GM12892 (cell line): Measurements from ENCODE around the gene GGT1.
"Not testable (repeated sequence)": the region's sequence is repeated elsewhere in the genome, so short reads cannot be mapped to it uniquely, and the experiment has no call there.

ENCODE experiments used
- DNase-seq: peaks from one replicate; pipeline ENCODE4 v3.0.0; 2011; ENCODE audit not compliant: insufficient read length
- FAIRE-seq: peaks from 2 replicates; lab custom pipeline; 2011; peaks lifted over from hg19 to GRCh38; lab: Jason Lieb, UNC

Gene GGT1

GRCh38 chr22:24627911-24628310 is 24.9 kb downstream of the GGT1 start:
- FAIRE-seq, DNase-seq: not testable (repeated sequence)

GRCh38 chr22:24629069-24629468 is 26.1 kb downstream of the GGT1 start:
- not testable (repeated sequence) for DNase-seq, FAIRE-seq

- FAIRE-seq, DNase-seq: not testable (repeated sequence)
Measured at GRCh38 chr22:24630812-24631427, 27.9 kb downstream of the GGT1 start.

- not testable (repeated sequence) for FAIRE-seq, DNase-seq
Measured at GRCh38 chr22:24631430-24632122, 28.6 kb downstream of the GGT1 start.

GRCh38 chr22:24632642-24633041 is 29.6 kb downstream of the GGT1 start:
- FAIRE-seq, DNase-seq: not testable (repeated sequence)

GRCh38 chr22:24633231-24634023 is 30.4 kb downstream of the GGT1 start:
- not testable (repeated sequence) for FAIRE-seq

GRCh38 chr22:24634776-24635389 is 31.9 kb downstream of the GGT1 start:
- FAIRE-seq: not testable (repeated sequence)
- DNase-seq: peak; percentile 1

More at GRCh38 chr22:24633231-24634023, 30.4 kb downstream of the GGT1 start:
- not testable (repeated sequence) for DNase-seq

- FAIRE-seq, DNase-seq: not testable (repeated sequence)
Measured at GRCh38 chr22:24636513-24636912, 33.5 kb downstream of the GGT1 start.

- not testable (repeated sequence) for DNase-seq, FAIRE-seq
Measured at GRCh38 chr22:24642307-24642706, 39.3 kb downstream of the GGT1 start.

- not testable (repeated sequence) for FAIRE-seq, DNase-seq
Measured at GRCh38 chr22:24644409-24644808, 41.4 kb downstream of the GGT1 start.

- not testable (repeated sequence) for FAIRE-seq
Measured at GRCh38 chr22:24645408-24646399, 42.7 kb downstream of the GGT1 start.

GRCh38 chr22:24646756-24647155 is 43.8 kb downstream of the GGT1 start:
- not testable (repeated sequence) for FAIRE-seq, DNase-seq

More at GRCh38 chr22:24645408-24646399, 42.7 kb downstream of the GGT1 start:
- DNase-seq: not testable (repeated sequence)

GRCh38 chr22:24649371-24649770 is 46.4 kb downstream of the GGT1 start:
- not testable (repeated sequence) for DNase-seq, FAIRE-seq

GRCh38 chr22:24650884-24651283 is 47.9 kb downstream of the GGT1 start:
- FAIRE-seq, DNase-seq: not testable (repeated sequence)

GRCh38 chr22:24665395-24665794 is 62.4 kb downstream of the GGT1 start:
- not testable (repeated sequence) for DNase-seq, FAIRE-seq

GRCh38 chr22:24667904-24668303 is 64.9 kb downstream of the GGT1 start:
- DNase-seq, FAIRE-seq: not testable (repeated sequence)

- DNase-seq, FAIRE-seq: not testable (repeated sequence)
Measured at GRCh38 chr22:24672532-24672931, 69.5 kb downstream of the GGT1 start.
